Myocyte (in vitro differentiated cells): Measurements from ENCODE around the gene HIPK4. TPM values are rescaled to one million over a fixed set of nuclear protein-coding genes. Genes with fewer than 3 reads are reported as not detected.
"Not testable (repeated sequence)": the region's sequence is repeated elsewhere in the genome, so short reads cannot be mapped to it uniquely, and the experiment has no call there.

Source experiments
- DNase-seq: peaks from one replicate; pipeline ENCODE4 v3.0.0-alpha.2; 2012; ENCODE audit warnings: low read depth
- polyA plus RNA-seq: library from polyadenylated mRNA; unstranded; fragments of >200 nt; gene quantifications from one replicate; pipeline ENCODE4 v1.2.1, GENCODE V29; 2012; ENCODE audit warnings: missing spikeins
- total RNA-seq: library from RNA; depleted of rRNA; stranded (reverse); fragments of >200 nt; gene quantifications from 2 replicates; pipeline ENCODE4 v1.2.3, GENCODE V29; 2014

Gene HIPK4
- 0.05 and 0.26 TPM in 2 replicates for total RNA-seq
- 0.59 TPM for polyA plus RNA-seq

GRCh38 chr19:40390084-40390742 lies at the start of gene HIPK4:
HIPK4 (minus strand) TSS chr19:40390181; CDS start chr19:40389902, 279 bp downstream.
- DNase-seq: no peak

- no peak for DNase-seq
Measured at GRCh38 chr19:40438284-40438683, 48.3 kb upstream of the HIPK4 start.

GRCh38 chr19:40433391-40434216 lies 43.6 kb upstream of the HIPK4 start:
- DNase-seq: peak; percentile 95

GRCh38 chr19:40432760-40433159 lies 42.8 kb upstream of the HIPK4 start:
- DNase-seq: not testable (repeated sequence)

- no peak for DNase-seq
Measured at GRCh38 chr19:40431698-40432097, 41.7 kb upstream of the HIPK4 start.

GRCh38 chr19:40430242-40430641 lies 40.3 kb upstream of the HIPK4 start:
- DNase-seq: not testable (repeated sequence)

GRCh38 chr19:40428197-40428596 lies 38.2 kb upstream of the HIPK4 start:
- not testable (repeated sequence) for DNase-seq

GRCh38 chr19:40425450-40426287 lies 35.7 kb upstream of the HIPK4 start, which contains the start of gene SERTAD1:
SERTAD1 (minus strand) TSS chr19:40425992; CDS start chr19:40423546, 2,446 bp downstream.
- peak; percentile 100 for DNase-seq

- DNase-seq: peak; percentile 68
Measured at GRCh38 chr19:40424637-40425449, 34.9 kb upstream of the HIPK4 start.

GRCh38 chr19:40423938-40424337 lies 34.0 kb upstream of the HIPK4 start:
- no peak for DNase-seq

- DNase-seq: peak; percentile 28
Measured at GRCh38 chr19:40422748-40423566, 33.0 kb upstream of the HIPK4 start.

GRCh38 chr19:40421993-40422747 lies 32.2 kb upstream of the HIPK4 start:
- no peak for DNase-seq

GRCh38 chr19:40420766-40421765 lies 31.1 kb upstream of the HIPK4 start:
- peak; percentile 98 for DNase-seq

GRCh38 chr19:40420451-40420765 lies 30.4 kb upstream of the HIPK4 start:
- no peak for DNase-seq

- no peak for DNase-seq
Measured at GRCh38 chr19:40419780-40420179, 29.8 kb upstream of the HIPK4 start.

GRCh38 chr19:40419066-40419612 lies 29.2 kb upstream of the HIPK4 start:
- DNase-seq: no peak

- DNase-seq: no peak
Measured at GRCh38 chr19:40418040-40418439, 28.1 kb upstream of the HIPK4 start.

GRCh38 chr19:40417643-40417981 lies 27.6 kb upstream of the HIPK4 start:
- no peak for DNase-seq
